GM18508 (cell line): ENCODE measurements around the gene PGAM1.
"Not testable (repeated sequence)": the region's sequence is repeated elsewhere in the genome, so short reads cannot be mapped to it uniquely, and the experiment has no call there.

Source experiments
- ATAC-seq: cut with Tn5 transposase; IDR thresholded peaks from one replicate; pipeline ENCODE4 v1.9.1; 2021; ENCODE audit warnings: moderate number of reproducible peaks; ENCODE audit not compliant: insufficient read depth, unreplicated experiment

The PGAM1 gene

GRCh38 chr10:97454330-97455036 lies 28.5 kb downstream of the PGAM1 start:
- ATAC-seq, result no peak

GRCh38 chr10:97456034-97456685 lies 30.2 kb downstream of the PGAM1 start:
- ATAC-seq, result no peak

- ATAC-seq, result no peak
These were observed 30.7 kb downstream of the PGAM1 start for GRCh38 chr10:97456686-97457065.

- ATAC-seq, result no peak
These were observed 33.1 kb downstream of the PGAM1 start for GRCh38 chr10:97459111-97459510.

GRCh38 chr10:97459933-97460332 lies 33.9 kb downstream of the PGAM1 start:
- ATAC-seq, result no peak

- ATAC-seq, result no peak
These were observed 36.3 kb downstream of the PGAM1 start for GRCh38 chr10:97462309-97462708.

GRCh38 chr10:97463363-97464132 lies 37.6 kb downstream of the PGAM1 start:
- ATAC-seq, result no peak

GRCh38 chr10:97464226-97464625 lies 38.2 kb downstream of the PGAM1 start:
- ATAC-seq, result no peak

- ATAC-seq, result no peak
These were observed 40.0 kb downstream of the PGAM1 start for GRCh38 chr10:97465982-97466381.

- no peak for ATAC-seq
These were observed 40.8 kb downstream of the PGAM1 start for GRCh38 chr10:97466755-97467154.

GRCh38 chr10:97468162-97468561 lies 42.2 kb downstream of the PGAM1 start:
- no peak for ATAC-seq

- ATAC-seq, result not testable (repeated sequence)
These were observed 42.8 kb downstream of the PGAM1 start for GRCh38 chr10:97468781-97469180.

- no peak for ATAC-seq
These were observed 48.9 kb downstream of the PGAM1 start for GRCh38 chr10:97474918-97475317.

- ATAC-seq, result no peak
These were observed 50.1 kb downstream of the PGAM1 start for GRCh38 chr10:97475936-97476594.

GRCh38 chr10:97479410-97479809 lies 53.4 kb downstream of the PGAM1 start:
- ATAC-seq, result not testable (repeated sequence)

- ATAC-seq, result no peak
These were observed 53.9 kb downstream of the PGAM1 start for GRCh38 chr10:97479939-97480338.

- no peak for ATAC-seq
These were observed 55.1 kb downstream of the PGAM1 start for GRCh38 chr10:97481071-97481470.

GRCh38 chr10:97482381-97482780 lies 56.4 kb downstream of the PGAM1 start:
- ATAC-seq, result no peak
